ENCODE measurements around the gene SLC20A1.

GRCh38 chr2:112673008-112673407 lies 27.3 kb downstream of the SLC20A1 start:
- TF ChIP-seq CTCF (IDR thresholded peaks at IDR 0.05) (no peak), POLR2A (IDR thresholded peaks at IDR 0.05) (no peak), POLR2AphosphoS5 (IDR thresholded peaks at IDR 0.05) (no peak)
